Bone marrow (tissue), 2 donors: ENCODE measurements around the gene COL4A1.

ENCODE experiments used
- DNase-seq, 2 donors: peaks; one replicate each; lab custom pipeline; 2025; lab: John Stamatoyannopoulos, UW

The COL4A1 gene

DNA sequence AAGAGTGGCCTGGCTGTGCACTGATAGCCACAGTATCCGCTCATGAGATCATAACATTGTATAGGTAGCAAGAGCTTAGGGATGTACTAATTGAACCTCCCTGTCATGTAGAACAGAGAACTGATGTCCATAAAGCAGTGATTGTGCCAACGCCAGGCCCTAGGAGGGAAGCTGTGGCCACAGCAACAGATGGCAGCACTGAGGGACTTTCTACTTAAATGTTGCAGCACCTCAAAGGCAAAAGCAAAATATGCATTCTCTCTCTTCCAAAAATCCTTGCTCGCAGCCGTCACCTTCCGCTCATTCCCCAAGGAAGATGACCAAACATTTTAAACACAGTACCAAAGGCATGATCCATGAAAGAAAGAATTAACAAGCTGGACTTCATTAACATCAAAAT is 32.3 kb downstream of the COL4A1 start:
- DNase-seq = no peak

DNA sequence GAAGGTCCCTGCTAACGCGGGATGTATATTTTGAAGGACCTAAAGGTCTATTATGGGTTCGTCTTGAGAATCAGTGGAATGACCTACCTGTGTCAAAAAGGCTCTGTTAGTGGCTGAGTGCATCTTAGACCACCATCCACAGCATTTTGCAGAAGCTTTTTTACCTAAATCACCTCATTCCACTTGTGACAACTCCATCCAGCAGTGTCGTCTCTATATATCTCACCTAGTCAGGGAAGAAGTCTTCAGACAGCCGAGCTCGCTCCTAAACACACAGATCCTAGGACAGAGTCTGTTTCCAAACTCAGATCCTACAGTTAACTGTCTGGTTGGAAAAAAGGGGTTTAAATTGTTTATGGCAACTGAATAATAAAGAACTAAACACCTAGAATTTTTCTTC is 33.7 kb downstream of the COL4A1 start:
- no peak for DNase-seq

DNA sequence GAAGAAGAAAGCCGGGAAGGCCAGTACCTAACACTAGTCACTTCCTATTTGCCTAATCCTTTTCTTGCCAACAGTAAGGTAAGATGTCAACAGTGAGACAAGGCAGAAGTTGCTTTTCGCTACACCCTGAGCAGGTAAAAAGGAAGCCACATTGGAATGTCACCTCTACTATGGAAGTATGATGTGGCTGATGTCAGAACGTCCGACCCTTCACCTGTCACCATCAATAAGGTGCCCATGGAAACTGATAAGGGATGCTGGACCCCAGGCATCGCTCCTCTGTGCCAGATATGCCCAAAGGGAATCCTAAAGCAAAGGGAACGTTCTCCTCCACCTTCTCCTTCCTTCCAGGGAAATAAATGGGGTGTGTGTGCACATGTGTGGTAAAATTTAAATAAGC is 34.3 kb downstream of the COL4A1 start:
- no peak for DNase-seq

DNA sequence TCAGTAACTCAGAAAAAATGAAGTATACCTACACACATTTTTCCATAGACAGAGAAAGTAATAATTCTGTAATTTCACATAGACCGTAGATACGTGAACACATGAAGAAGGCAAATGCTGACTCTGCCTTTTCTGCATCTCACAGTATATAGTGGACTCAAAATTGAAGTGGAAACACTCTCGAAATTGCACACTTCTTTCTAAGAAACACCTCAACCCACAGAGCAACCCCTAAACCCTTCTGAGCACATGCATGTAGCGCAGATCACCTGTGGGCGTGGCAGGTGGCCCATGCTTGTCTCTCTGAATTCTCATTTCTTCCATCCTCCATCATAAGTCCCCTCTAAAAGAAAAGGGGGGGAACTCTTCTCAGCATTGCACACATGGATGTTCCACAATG is 34.7 kb downstream of the COL4A1 start:
- DNase-seq = no peak

DNA sequence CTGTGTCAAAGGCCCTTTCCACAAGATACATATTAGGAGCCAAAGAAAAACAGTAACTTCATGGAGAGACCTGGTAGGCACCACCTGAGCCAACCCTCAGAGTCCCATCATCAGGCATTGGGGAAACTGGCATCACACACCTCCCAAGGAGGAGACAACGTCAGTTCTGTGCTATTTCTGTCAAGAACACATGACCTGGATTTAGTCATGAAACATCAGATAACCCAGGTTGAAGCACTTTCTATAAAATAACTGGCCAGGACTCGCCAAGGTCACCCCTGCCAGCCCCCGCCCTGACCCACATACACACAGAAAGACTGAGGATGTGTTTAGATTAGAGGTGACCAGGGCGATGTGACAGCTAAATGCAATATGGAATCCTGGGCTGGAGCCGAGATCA is 35.6 kb downstream of the COL4A1 start:
- no peak for DNase-seq

DNA sequence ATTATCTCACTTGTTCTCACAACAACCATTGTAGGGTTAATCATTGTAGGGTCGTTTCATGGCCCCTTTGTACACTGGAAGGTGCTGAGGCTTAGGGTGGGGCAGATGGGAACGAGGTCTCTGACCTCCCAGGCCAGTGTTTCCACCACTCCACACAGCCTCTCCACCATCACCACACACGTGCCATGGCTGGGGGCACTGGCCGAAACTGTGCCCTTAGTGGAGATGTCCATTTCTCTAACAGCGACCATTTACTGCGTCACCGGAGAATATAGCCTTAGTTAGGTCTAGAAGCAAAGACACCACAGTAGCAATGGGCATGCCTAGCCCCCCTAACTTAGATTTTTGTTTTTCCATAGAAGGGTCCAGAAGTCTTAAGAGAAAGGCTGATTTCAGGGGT is 36.5 kb downstream of the COL4A1 start:
- DNase-seq = no peak

DNA sequence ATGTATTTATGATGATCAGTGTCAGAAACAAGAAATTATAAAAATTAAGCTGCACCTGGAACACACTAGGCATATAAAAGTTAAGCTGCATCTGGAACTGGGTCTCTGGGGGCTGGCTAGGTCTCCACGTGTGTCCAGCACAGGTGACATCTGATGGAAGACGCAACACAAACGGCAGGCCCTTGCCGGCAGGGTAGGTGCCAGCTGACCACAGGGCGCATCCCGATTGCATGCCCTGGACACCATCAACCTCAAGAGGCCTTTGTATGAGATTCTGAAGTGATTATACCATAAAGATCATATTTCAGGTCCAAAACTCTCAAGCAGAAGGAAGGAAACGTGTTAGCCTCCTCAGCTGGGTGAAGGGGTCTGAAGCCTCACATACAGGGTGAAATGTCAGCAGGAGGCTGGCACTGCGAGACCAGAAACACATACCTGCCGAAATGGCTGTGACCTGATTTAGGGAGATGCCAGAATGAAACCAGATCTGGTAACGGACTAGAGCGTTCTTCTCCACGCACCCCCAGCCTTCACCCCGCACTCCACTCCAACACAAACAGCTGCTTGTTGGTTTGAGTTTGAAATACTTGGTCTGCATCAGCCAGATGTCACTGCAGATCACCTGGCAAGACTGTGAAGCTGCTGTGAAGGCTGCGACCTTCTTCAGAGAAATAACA is 37.3 kb downstream of the COL4A1 start:
- DNase-seq = no peak

DNA sequence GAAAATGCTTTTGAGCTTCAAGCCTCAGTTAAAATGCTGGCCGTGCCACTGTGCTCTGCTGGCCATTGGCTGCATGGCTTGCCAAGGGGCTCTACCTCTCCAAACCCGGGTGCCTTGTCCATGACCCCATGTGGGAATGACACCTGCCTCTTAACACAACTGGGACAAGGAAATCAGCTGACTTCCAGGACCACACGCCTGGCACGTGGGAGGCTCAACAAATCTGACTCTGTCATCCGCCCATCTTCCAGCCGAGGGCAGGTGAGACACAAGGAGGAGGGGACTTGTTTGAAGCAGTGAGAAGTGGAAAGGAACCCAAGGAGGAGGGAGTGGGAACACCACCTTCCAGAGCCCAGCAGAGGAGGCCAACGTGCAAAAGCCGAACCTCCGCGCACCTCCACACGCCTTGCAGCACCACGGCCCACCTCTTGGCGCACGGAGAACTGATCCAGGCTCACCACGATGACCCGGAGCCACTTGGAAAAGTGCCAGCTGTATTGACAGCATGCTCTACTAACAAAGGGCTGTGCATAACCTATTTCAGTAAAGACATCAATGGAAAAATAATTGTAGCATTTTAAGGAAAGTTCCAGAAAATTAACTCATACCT is 38.3 kb downstream of the COL4A1 start:
- DNase-seq = no peak

DNA sequence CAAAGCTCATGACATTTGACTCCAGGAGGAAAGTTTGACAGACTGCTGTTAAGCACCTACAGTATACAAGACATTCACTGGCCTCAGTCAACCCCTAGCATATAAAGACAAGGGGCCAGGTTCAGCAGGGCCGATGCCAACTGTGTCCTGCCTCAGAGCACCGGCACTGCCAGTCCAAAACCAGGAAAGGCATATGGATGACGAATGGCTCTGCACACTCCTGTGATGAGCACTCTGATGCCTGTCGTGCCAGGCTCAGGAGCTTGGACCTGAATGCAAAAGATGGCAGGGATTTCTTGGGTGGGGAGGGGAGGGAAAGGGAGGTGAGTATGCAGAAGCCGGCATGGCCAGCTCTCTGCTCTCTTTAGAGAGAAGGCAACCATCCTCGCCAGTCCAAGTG is 38.9 kb downstream of the COL4A1 start:
- DNase-seq = no peak

DNA sequence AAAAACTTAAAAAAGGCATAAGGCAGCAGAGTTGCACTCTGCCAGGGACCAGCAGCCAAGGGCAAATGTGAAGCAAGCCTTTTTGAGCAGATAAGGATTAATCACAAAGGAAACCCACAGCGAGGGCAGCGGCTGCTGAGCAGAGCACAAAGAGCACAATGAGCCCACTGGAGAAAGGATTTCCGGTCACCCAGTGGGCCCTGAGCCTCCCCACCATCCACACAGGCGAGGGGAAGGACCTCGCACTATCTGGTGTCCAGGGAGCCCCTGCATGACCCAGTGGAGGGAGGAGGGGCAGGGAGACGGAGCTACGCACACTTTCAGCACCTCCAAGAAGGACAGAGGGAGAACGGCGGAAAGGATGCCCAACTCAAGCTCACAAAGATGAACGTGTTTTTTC is 40.0 kb downstream of the COL4A1 start:
- no peak for DNase-seq

DNA sequence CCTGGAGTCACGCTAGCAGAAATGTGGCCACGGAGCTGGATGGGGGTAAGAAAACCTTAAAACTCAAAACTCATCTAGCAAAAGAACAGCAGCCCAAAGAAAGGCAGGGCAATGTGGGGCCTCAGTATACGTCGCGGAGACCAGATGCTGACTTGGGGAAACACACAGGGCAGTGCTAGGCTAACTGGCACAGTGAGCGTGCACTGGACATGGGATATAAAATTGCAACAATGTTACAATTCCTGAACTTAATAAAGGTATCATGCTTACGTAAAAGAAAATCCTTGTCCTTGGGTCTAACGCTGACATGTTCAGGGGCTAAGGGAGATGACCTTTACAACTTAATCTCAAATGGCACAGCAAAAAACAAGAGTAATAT is 40.5 kb downstream of the COL4A1 start:
- no peak for DNase-seq

DNA sequence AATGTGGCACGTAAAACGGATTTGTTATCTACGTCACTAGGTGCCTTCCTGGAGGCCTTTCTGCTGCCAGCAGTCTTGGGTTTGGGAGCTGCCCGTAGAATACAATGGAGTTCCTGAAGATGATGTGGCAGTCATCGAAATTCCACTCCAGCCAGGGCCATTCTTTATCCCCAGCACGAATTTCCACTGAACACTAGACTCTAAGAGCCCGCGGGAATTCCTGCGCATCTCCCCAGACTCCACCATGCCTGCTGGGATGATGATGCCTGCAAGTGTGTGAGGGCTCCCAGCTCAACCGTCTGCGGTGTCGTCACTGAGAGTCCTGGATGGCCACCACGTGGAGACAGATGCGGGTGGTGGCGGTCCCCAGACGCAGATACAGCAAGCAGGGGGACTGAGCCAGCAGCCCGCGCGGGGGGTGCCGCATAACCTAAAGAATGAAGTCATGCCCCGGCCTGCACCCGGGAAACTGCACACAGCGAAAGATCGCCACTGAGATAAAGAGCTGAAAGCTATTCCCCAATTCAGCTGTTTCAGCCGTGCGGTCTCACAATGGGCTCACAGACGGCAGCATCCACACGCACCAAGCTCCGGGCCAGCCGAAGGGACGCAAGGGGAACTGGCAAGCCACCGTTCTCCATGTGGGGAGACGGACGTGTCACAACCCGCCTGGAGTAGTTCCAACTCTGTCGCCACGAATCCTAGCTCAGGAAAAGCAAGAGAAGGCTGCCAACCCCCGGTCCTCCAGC is 41.1 kb downstream of the COL4A1 start:
- no peak for DNase-seq

DNA sequence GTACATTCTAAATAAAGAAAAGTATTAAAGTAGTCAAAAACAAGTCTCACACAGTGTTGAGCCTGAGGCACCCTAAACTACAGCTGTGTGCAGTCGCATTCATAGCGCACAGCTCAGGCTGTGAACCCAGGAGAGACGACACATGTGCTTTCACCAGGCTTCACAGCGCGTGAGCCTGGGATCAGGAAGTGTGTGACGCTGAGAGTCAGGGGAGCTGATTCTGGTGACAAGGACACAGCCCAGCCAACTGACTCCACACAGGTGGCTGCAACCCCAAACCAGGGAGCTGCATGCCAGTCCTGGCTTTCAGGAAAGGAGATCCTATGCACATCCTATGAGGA is 41.6 kb downstream of the COL4A1 start:
- no peak for DNase-seq

DNA sequence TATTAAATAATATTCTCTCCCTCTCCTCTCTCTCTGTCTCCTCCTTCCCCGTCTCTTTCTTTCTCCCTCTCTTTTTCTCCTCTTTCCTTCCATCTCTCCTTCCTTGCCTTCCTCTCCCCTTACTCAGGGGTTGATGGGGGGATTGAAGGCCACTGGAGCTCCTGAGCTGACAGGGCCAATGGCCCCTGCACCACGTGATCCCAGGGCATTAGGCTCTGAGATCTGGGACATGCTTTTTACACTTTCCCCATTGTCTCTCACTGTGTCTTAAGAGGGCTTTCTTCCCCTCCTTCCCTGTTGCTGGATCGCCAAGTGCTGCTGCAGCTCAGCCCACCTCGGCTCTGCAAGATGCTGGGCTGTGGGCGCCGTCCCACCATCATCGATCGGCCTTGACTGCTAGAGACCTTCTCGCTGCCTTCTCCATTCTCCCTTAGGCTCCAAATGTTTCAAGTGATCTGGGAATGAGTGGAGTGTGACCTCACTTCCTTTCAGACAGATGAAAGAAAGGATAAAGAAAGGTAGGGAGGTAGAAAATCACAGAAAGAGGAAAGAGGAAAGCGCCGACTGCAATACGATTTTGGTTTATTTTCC is 42.2 kb downstream of the COL4A1 start:
- DNase-seq = no peak

DNA sequence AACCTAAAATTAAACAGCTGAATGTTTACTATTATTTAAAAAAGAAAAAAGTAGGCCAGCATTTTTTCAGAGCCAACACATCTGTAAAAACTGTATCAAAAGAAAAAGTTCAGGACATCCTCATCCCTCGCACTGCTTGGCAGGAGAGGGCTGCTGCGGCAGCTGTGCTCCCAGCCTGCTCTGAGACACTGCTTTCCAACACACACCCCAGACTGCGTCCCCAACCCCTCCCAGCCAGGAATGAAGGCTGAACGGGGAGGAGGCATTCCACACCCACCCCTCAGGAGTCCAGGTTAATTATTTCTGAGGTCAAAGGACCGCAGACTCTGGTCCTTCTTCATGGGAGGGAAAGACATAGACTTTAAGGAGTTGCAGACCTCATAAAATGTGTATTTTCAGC is 43.1 kb downstream of the COL4A1 start:
- DNase-seq = no peak

DNA sequence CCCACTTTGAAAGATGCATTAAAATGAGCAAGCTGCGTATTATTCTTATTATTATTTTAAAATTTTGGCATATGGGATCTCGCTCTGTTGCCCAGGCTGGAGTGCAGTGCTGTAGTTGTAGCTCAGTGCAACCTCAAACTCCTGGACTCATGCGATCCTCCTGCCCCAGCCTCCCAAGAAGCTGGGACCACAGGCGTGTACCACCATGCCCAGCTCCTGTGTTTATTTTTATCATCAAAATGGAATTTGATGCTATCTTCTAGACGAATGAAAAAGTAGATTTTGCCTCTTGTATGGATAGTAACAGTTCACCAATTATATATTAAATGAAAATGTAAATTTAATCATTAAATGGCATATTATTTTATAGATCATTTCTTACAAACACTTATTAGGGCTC is 43.6 kb downstream of the COL4A1 start:
- no peak for DNase-seq

DNA sequence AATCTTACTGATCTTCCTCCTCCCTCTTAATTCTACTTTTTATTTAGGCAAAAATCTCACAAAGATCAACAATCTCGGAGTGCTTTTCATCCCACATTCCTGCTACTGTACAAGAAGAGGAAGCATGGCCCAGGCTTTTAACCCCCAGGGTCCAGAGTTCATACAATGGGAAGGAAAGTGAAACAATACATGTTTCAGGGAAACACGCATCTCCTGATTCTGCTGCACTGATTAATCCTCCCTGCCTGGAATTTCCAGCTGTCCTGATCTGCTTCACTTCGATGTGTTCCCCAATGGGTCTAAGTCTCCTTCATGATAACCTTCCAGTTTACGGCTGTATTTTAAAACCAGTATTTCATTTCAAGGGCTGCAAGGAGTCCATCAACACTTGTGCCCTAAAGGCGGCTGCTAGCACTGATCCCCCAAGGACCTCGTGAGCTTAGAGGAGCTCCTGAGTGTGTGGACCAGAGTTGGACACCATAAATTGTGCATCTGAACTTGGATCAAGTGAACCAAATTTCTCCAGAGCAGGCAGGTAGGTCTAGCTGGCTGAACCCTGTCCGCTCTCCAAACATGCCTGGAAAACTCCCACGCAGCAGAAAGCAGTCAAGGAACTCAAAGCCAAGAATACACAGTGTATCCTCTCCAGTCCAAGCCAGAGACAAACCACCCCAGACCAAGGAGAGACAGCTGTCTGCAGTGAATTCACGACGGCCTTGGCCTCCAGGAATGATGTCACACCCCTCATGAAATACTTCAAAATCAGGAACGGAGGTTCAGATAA is 44.3 kb downstream of the COL4A1 start:
- DNase-seq = no peak

DNA sequence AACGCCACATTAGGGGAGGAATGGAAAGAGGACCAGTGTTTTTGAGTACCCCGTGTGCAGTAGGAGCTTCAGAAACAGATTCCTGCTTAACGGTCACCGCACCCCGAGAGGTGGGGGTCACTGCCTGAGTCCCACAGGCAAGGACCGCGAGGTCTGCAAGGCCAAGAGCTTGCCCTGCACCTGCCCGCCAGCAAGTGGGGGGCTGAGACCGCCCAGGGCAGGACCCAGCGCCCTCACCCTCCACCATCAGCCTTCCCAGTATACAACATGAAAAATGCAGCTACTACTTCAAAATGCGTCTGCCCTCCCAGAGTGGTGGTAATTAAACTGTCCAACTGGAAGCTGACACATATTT is 44.9 kb downstream of the COL4A1 start:
- no peak for DNase-seq

DNA sequence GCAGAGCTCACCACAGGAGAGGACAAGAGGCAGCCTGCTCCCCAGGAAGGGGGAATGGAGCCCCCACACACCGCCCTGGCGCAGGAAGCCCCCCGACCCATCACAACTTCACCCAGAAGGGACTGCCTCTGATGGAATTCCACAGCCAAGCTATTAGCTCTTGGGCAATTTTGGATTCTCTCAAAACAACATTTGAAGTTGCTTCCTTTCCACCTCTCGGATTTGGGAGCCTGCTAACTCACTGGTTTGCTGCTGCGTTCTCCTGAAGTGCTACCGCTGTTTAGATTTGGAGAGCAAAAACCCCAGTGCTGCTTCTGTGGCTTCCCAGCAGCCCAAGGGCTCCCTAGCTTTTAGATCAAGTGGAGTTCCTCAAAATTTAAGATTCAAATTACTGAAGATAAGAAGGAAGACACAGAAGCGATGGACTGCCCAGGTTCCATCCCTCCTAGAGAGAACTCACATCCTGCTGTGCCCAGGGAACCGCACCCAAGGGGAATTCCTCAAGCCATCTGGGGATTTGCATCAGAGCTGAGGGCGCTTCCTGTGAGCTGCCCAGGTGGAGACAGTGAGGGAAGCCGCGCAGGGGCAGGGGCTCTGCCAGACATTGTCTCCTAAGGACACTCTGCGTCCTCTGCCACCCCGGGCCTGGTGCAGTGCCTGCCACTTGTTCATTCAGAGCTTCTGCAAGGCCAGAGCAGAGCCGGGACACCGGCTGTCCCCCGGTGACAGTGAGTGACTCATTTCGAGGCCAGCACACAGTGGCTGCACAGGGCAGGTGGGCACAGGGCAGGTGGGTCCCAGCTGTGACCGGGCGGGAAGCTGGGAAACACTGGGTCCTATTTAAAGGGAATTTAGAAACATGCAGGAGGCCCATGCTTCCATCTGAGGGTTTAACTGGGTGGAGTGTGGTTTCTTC is 45.5 kb downstream of the COL4A1 start:
- DNase-seq = no peak

DNA sequence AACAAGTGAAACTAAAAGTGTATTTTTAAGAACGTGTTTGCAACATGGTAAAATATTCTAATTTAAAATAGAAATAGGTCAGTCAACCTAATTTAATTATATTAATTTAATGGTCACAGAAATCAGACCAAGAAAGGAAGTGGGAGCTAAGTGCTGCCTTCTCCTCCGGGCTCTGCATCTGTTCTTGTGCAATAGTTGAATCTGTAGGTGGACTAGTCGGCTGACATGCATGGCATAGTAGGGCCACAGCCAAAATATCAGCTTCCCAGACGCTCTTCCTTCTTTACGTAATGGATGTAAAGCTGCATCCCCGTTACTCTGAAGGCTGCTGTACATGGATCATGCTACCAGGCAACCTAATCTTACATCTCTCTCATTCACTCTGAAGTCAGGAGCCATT is 47.3 kb downstream of the COL4A1 start:
- DNase-seq = no peak

DNA sequence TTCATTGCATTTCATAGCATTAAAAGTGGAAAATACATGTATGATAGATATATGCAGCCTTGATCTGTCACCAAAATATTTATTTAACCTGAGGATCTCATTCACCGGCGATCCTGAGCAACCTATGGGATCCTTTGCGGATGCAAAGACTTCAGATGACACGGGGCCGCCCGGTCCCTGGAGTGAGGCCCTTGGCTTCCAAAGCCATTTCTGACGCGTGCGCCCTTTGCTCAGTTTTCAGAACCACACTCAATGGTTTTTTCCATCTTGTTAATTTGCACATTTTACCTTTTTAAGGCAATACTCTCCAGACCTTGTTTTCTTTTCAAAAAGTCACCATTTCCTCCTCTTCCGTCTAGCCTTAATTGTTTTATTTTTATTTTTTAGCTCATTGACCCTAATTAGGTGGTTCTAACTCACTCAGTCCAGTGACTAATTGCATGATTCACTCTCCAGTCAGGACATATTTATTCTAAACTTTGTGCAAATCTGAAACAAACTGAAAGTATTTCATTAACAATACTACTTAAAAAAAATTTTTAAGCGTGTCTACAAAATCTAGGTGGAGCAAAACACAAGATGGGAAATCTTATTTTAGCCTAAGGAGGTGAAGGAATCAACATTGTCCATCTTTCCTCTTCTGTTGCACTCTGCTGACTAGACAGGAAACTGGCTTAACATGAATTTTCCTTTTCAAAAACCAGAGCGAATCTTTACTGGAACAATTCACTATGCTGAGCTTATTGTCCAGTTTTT is 47.9 kb downstream of the COL4A1 start:
- DNase-seq = no peak
